GM18909 (cell line): ENCODE measurements around the gene GTPBP4.
A peak's percentile ranks its signal among the peaks of the same experiment; 100 is the strongest.
"Not testable (repeated sequence)": the region's sequence is repeated elsewhere in the genome, so short reads cannot be mapped to it uniquely, and the experiment has no call there.

Source experiments
- ATAC-seq: cut with Tn5 transposase; IDR thresholded peaks from one replicate; pipeline ENCODE4 v1.9.1; 2021; ENCODE audit warnings: mild to moderate bottlenecking; ENCODE audit not compliant: unreplicated experiment, poor library complexity

The GTPBP4 gene

GRCh38 chr10:986881-987619 is 1.2 kb upstream of the GTPBP4 start:
- ATAC-seq = no peak

- no peak for ATAC-seq
Observed at GRCh38 chr10:987620-987869, 689 bp upstream of the GTPBP4 start.

- no peak for ATAC-seq
Observed at GRCh38 chr10:988667-989545, 672 bp downstream of the GTPBP4 start.

GRCh38 chr10:990808-991207 is 2.6 kb downstream of the GTPBP4 start:
- no peak for ATAC-seq

- ATAC-seq = peak; percentile 34
Observed at GRCh38 chr10:992467-992866, 4.2 kb downstream of the GTPBP4 start.

- no peak for ATAC-seq
Observed at GRCh38 chr10:992871-993270, 4.6 kb downstream of the GTPBP4 start.

GRCh38 chr10:994836-995558 is 6.8 kb downstream of the GTPBP4 start:
- no peak for ATAC-seq

- no peak for ATAC-seq
Observed at GRCh38 chr10:995559-995926, 7.3 kb downstream of the GTPBP4 start.

- no peak for ATAC-seq
Observed at GRCh38 chr10:996031-996430, 7.8 kb downstream of the GTPBP4 start.

GRCh38 chr10:997266-998022 is 9.2 kb downstream of the GTPBP4 start:
- no peak for ATAC-seq

GRCh38 chr10:1002425-1003006 is 14.3 kb downstream of the GTPBP4 start:
- no peak for ATAC-seq

- no peak for ATAC-seq
Observed at GRCh38 chr10:1003884-1004670, 15.8 kb downstream of the GTPBP4 start.

- no peak for ATAC-seq
Observed at GRCh38 chr10:1006573-1006972, 18.3 kb downstream of the GTPBP4 start.

- no peak for ATAC-seq
Observed at GRCh38 chr10:1007583-1007982, 19.3 kb downstream of the GTPBP4 start.

GRCh38 chr10:1009071-1009494 is 20.8 kb downstream of the GTPBP4 start:
- ATAC-seq = no peak

- not testable (repeated sequence) for ATAC-seq
Observed at GRCh38 chr10:1009947-1010346, 21.7 kb downstream of the GTPBP4 start.

GRCh38 chr10:1010703-1011102 is 22.5 kb downstream of the GTPBP4 start:
- no peak for ATAC-seq

- ATAC-seq = no peak
Observed at GRCh38 chr10:1011696-1012095, 23.5 kb downstream of the GTPBP4 start.

GRCh38 chr10:1015688-1016087 is 27.5 kb downstream of the GTPBP4 start:
- no peak for ATAC-seq
